Effector memory CD4-positive, alpha-beta T cell (primary cell): ENCODE results near the gene PDS5A.
"Not testable (repeated sequence)": the region's sequence is repeated elsewhere in the genome, so short reads cannot be mapped to it uniquely, and the experiment has no call there.

Source experiments
- DNase-seq, 3 donors: peaks; one replicate each; pipeline ENCODE4 v3.0.0-alpha.2; 2020
- H3K27ac ChIP-seq: 2 replicates; pipeline ENCODE4 v1.7.0; 2013; ENCODE audit warnings: mild to moderate bottlenecking, low read length, moderate library complexity; ENCODE audit not compliant: insufficient read depth, poor library complexity, severe bottlenecking
- H3K27me3 ChIP-seq: replicated peaks from 2 replicates; pipeline ENCODE4 v1.7.0; 2013; ENCODE audit warnings: mild to moderate bottlenecking, low read length; ENCODE audit not compliant: insufficient read depth, control insufficient read depth, poor library complexity, severe bottlenecking
- H3K36me3 ChIP-seq: 2 replicates; pipeline ENCODE4 v1.7.0; 2013; ENCODE audit warnings: mild to moderate bottlenecking, low read length, moderate library complexity; ENCODE audit not compliant: control insufficient read depth, insufficient read depth
- H3K4me1 ChIP-seq: 2 replicates; pipeline ENCODE4 v1.7.0; 2013; ENCODE audit warnings: low read length, mild to moderate bottlenecking; ENCODE audit not compliant: control insufficient read depth, insufficient read depth, poor library complexity, severe bottlenecking
- H3K4me3 ChIP-seq: 2 replicates; pipeline ENCODE4 v1.7.0; 2013; ENCODE audit warnings: low read length, low read depth, mild to moderate bottlenecking; ENCODE audit not compliant: insufficient read depth, poor library complexity, severe bottlenecking
- H3K9me3 ChIP-seq: 2 replicates; pipeline ENCODE4 v1.7.0; 2013; ENCODE audit warnings: mild to moderate bottlenecking, low read length, moderate library complexity; ENCODE audit not compliant: control insufficient read depth
- total RNA-seq, 3 donors: gene quantifications; one replicate each; lab custom pipeline; 2026; lab: John Stamatoyannopoulos, UW

PDS5A gene
- 193 to 239 (median 236) reads per million in 3 donors for total RNA-seq

GRCh38 chr4:39977489-39978377 lies at the start of gene PDS5A:
Gene PDS5A, minus strand, starts transcription at chr4:39977911. Its CDS starts 1,334 bp downstream, at chr4:39976577.
- H3K9me3 ChIP-seq = no peaks in the 10 kb centered on the region
- H3K4me1 ChIP-seq = peaks cover 8% of the 10 kb centered on the region
- H3K36me3 ChIP-seq = peaks cover 11% of the 10 kb centered on the region
- no peaks in the 10 kb centered on the region for H3K27me3 ChIP-seq
- H3K4me3 ChIP-seq = peak within 1 kb of the TSS; percentile 86
- H3K27ac ChIP-seq = peak within 1 kb of the TSS; percentile 90
- peak; percentile 78 to 82 (median 80) for DNase-seq

GRCh38 chr4:40024049-40024448 lies 46.3 kb upstream of the PDS5A start:
- H3K9me3 ChIP-seq, H3K4me3 ChIP-seq: not testable (repeated sequence)

GRCh38 chr4:40021116-40021515 lies 43.4 kb upstream of the PDS5A start:
- not testable (repeated sequence) for H3K4me1 ChIP-seq, H3K9me3 ChIP-seq, H3K4me3 ChIP-seq, H3K27ac ChIP-seq, H3K36me3 ChIP-seq, DNase-seq, H3K27me3 ChIP-seq

More at GRCh38 chr4:40024049-40024448, 46.3 kb upstream of the PDS5A start:
- not testable (repeated sequence) for H3K27ac ChIP-seq, H3K4me1 ChIP-seq, H3K27me3 ChIP-seq, DNase-seq, H3K36me3 ChIP-seq

GRCh38 chr4:40020221-40020620 lies 42.5 kb upstream of the PDS5A start:
- H3K27ac ChIP-seq = no peak overlapping the region
- no peaks in the 10 kb centered on the region for H3K36me3 ChIP-seq
- no peaks in the 10 kb centered on the region for H3K27me3 ChIP-seq
- DNase-seq = no peak
- no peak overlapping the region for H3K4me3 ChIP-seq
- no peaks in the 10 kb centered on the region for H3K4me1 ChIP-seq
- no peaks in the 10 kb centered on the region for H3K9me3 ChIP-seq

- Histone ChIP-seq H3K4me1 (no peaks in the 10 kb centered on the region), H3K27ac (no peak overlapping the region), H3K9me3 (no peaks in the 10 kb centered on the region), H3K27me3 (no peaks in the 10 kb centered on the region), H3K36me3 (no peaks in the 10 kb centered on the region), H3K4me3 (no peak overlapping the region)
- no peak for DNase-seq
Observed at GRCh38 chr4:40016007-40016406, 38.3 kb upstream of the PDS5A start.

- DNase-seq = no peak
- no peaks in the 10 kb centered on the region for H3K36me3 ChIP-seq
Observed at GRCh38 chr4:40003986-40004385, 26.3 kb upstream of the PDS5A start.

GRCh38 chr4:40000711-40001110 lies 23.0 kb upstream of the PDS5A start:
- Histone ChIP-seq H3K27me3 (no peaks in the 10 kb centered on the region), H3K36me3 (no peaks in the 10 kb centered on the region), H3K4me3 (no peak overlapping the region), H3K27ac (no peak overlapping the region), H3K4me1 (no peaks in the 10 kb centered on the region), H3K9me3 (no peaks in the 10 kb centered on the region)
- DNase-seq = no peak

More at GRCh38 chr4:40003986-40004385, 26.3 kb upstream of the PDS5A start:
- H3K4me1 ChIP-seq = no peaks in the 10 kb centered on the region
- no peak overlapping the region for H3K4me3 ChIP-seq
- H3K9me3 ChIP-seq = no peaks in the 10 kb centered on the region
- no peaks in the 10 kb centered on the region for H3K27me3 ChIP-seq
- no peak overlapping the region for H3K27ac ChIP-seq

- Histone ChIP-seq H3K4me1 (no peaks in the 10 kb centered on the region), H3K4me3 (no peak overlapping the region), H3K36me3 (no peaks in the 10 kb centered on the region), H3K27me3 (no peaks in the 10 kb centered on the region), H3K27ac (no peak overlapping the region), H3K9me3 (no peaks in the 10 kb centered on the region)
- no peak for DNase-seq
Observed at GRCh38 chr4:39998659-39999345, 21.1 kb upstream of the PDS5A start.

- no peak for DNase-seq
- H3K27ac ChIP-seq = no peak overlapping the region
- H3K4me1 ChIP-seq = no peaks in the 10 kb centered on the region
- no peaks in the 10 kb centered on the region for H3K27me3 ChIP-seq
- H3K36me3 ChIP-seq = no peaks in the 10 kb centered on the region
- H3K4me3 ChIP-seq = no peak overlapping the region
- no peaks in the 10 kb centered on the region for H3K9me3 ChIP-seq
Observed at GRCh38 chr4:39996811-39997210, 19.1 kb upstream of the PDS5A start.

GRCh38 chr4:39994406-39994805 lies 16.7 kb upstream of the PDS5A start:
- no peak for DNase-seq
- Histone ChIP-seq H3K4me1 (no peaks in the 10 kb centered on the region), H3K9me3 (no peaks in the 10 kb centered on the region), H3K27me3 (no peaks in the 10 kb centered on the region), H3K27ac (no peak overlapping the region), H3K36me3 (no peaks in the 10 kb centered on the region), H3K4me3 (no peak overlapping the region)
